HL-60 (cell line): ENCODE measurements around the gene GCK.

Experiments used
- GABPA ChIP-seq: IDR thresholded peaks from 2 replicates; pipeline ENCODE4 v1.6.1; 2012; ENCODE audit warnings: low read depth
- TF ChIP-seq, protein P1 (sequence below): IDR thresholded peaks from one replicate; pipeline ENCODE4 v1.5.1; 2011; ENCODE audit warnings: low read length, control low read depth, inconsistent platforms; ENCODE audit not compliant: insufficient read depth

DNA sequence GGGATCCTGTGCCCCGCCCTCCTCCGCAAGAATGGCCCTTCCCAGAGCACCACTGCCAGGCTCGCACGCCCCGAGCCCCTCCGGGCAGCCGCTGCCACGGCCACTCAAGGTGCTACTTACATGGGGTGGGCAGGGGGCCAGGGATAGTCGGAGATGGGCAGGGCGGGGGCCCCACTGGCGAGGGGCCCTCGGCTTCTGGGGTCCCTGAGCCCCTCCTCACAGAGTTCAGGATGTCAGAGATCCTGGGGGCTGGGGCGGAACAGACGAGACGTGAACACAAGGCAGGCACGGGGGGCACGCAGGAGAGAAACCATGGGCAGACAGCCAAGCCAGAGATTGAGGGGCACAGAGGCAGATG, 37.1 kb upstream of the GCK start:
- TF ChIP-seq, protein P1, sequence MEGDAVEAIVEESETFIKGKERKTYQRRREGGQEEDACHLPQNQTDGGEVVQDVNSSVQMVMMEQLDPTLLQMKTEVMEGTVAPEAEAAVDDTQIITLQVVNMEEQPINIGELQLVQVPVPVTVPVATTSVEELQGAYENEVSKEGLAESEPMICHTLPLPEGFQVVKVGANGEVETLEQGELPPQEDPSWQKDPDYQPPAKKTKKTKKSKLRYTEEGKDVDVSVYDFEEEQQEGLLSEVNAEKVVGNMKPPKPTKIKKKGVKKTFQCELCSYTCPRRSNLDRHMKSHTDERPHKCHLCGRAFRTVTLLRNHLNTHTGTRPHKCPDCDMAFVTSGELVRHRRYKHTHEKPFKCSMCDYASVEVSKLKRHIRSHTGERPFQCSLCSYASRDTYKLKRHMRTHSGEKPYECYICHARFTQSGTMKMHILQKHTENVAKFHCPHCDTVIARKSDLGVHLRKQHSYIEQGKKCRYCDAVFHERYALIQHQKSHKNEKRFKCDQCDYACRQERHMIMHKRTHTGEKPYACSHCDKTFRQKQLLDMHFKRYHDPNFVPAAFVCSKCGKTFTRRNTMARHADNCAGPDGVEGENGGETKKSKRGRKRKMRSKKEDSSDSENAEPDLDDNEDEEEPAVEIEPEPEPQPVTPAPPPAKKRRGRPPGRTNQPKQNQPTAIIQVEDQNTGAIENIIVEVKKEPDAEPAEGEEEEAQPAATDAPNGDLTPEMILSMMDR: no peak
- TF ChIP-seq GABPA: no peak
